GM12874 (cell line): ENCODE results near the gene EPSTI1.

Experiments
- TF ChIP-seq, protein P1 (sequence below): IDR thresholded peaks from 2 replicates; pipeline ENCODE4 v1.5.1; 2011; ENCODE audit warnings: low read depth, mild to moderate bottlenecking, control low read depth, low read length, moderate library complexity; ENCODE audit not compliant: insufficient read depth

EPSTI1 gene

DNA sequence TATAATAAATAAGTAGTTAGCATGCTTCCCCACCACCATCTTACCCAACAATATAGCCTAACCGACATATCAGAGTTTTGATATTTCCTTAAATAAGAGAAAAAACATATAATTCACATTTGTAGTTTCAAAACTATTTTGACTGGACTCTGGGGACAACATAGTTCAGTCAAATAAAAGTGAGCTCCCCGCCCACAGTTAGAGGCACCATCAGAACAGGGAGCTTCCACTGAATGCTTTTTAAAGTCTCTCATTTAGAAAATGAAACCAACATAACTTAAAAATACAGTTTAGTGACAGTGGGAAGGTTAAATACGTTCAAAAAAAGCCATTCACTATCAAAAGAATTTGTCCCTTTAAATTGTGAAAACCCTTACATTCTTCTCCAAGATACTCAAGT lies 92.8 kb downstream of the EPSTI1 start:
- TF ChIP-seq, protein P1, sequence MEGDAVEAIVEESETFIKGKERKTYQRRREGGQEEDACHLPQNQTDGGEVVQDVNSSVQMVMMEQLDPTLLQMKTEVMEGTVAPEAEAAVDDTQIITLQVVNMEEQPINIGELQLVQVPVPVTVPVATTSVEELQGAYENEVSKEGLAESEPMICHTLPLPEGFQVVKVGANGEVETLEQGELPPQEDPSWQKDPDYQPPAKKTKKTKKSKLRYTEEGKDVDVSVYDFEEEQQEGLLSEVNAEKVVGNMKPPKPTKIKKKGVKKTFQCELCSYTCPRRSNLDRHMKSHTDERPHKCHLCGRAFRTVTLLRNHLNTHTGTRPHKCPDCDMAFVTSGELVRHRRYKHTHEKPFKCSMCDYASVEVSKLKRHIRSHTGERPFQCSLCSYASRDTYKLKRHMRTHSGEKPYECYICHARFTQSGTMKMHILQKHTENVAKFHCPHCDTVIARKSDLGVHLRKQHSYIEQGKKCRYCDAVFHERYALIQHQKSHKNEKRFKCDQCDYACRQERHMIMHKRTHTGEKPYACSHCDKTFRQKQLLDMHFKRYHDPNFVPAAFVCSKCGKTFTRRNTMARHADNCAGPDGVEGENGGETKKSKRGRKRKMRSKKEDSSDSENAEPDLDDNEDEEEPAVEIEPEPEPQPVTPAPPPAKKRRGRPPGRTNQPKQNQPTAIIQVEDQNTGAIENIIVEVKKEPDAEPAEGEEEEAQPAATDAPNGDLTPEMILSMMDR: no peak

DNA sequence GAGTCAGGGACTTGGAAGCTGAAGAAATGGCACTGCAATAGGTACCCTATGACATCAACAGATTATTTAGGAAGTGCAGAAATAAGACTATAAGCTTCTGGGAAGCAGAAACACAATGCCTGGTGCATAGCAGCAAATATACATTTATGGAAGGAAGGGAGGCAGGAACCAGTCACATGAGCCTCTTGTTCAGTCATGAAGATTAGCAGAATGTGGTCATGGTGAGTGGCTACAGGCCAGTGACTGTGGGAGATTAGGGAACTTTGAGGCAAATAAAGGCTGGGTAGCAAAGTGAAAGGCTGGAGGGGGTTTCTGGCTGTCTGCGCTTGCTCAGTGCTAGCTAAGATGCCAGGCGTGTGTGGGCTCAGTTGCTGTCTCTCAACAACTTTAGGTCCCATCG lies 96.3 kb downstream of the EPSTI1 start:
- TF ChIP-seq, protein P1: no peak

DNA sequence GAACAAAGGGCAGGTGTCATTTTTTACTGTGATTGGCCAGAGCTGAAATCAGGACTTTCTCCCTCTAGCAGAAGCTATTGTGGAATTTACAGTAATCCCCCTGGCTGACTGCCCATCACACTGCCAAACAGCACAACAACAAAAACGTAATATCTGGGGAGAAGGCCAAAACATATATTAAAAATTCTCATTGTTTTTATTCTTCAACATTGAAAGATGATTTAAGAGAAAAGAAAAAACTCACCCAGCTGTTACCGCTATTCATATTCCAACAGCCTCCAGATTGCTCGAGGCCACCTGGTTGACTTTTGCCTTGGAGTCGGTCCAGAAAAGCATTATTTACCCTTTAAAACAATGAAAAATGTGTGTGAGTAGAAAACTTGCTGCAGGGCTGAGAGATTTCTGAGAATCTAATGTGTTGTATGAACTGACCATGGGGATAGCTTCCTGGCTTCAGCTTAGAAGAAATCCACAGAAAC lies 97.2 kb downstream of the EPSTI1 start:
- TF ChIP-seq, protein P1: no peak

DNA sequence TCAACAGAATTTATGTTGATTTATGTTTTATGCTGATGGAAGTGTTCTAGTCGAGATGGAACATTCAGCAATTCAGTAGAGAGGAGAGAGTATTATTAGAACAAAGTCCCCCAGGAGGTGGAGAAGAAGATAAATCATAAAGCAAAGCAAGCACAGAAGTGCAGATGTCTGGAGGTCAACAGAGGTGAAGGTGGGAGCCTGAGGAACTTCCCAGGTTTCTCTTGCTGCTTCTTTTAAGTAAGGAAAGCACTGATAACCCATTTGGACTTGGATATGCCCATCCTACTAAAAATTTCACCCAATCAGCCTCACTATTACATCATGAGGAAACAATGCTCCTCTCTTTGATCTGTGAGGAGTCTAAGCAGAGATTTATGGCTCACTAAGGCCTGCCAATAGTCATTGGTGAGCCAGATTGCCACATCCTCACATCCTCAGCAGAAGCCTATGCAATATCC lies 98.8 kb downstream of the EPSTI1 start:
- TF ChIP-seq, protein P1: no peak

DNA sequence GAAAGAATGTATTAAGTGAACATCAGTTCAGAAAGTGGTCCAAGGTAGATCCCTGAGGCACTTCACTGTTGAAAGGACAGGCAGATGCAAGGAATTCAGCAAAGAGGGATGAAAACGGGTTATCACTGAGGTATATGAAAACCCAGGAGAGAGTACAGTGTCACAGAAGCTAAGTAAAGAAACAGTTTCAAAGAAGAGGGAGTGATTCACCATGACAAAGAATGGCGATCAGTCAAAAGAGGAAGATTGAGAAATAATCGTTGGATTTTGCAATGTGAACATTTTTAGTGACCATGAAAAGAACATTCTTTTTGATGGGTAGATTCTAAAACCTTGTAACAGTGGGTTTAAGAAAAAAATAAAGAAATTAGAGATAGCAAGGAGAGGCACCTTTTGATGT lies 99.3 kb downstream of the EPSTI1 start:
- TF ChIP-seq, protein P1: no peak

DNA sequence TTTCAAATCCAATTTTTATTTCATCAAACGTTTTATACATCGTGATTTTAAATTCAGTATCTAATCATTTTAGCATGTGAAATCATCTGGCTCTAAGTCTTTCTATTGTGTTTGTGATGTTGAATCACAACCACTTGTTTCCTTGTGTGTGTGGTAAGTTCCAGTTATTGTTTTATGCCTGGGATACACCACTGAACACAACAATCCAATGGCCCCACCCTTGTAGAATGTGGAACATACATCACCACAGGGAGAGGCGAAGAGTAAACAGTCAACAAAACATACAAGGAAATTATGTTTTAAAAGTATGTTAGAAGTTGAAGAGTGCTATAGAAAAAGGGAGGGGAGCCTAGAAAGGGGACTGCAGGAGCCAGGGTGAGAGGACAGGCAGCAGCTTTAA lies 100.5 kb downstream of the EPSTI1 start:
- TF ChIP-seq, protein P1: no peak

DNA sequence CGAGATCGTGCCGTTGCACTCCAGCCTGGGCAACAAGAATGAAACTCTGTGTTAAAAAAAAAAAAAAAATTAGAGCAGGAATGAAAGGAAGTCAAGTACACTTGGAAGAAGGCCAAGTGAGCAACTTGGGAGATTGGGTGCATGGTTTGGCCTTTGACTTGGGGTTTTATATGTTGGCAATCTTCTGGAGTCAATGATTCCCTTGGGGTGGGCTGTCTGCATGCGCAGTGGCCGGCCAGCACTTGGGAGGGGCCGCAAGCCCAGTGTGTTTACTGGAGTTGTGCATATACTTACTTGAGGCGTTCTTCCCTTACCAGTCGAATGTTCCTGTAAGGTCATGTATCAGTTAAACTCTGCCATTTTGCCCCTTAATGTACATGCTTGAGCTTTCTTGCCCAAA lies 106.7 kb downstream of the EPSTI1 start:
- TF ChIP-seq, protein P1: no peak
